HG02973 (cell line): ENCODE measurements around the gene CALR.
"Not testable (repeated sequence)": the region's sequence is repeated elsewhere in the genome, so short reads cannot be mapped to it uniquely, and the experiment has no call there.

Experiments
- ATAC-seq: cut with Tn5 transposase; IDR thresholded peaks from one replicate; pipeline ENCODE4 v1.9.1; 2021; ENCODE audit warnings: moderate library complexity; ENCODE audit not compliant: unreplicated experiment

Gene CALR

DNA sequence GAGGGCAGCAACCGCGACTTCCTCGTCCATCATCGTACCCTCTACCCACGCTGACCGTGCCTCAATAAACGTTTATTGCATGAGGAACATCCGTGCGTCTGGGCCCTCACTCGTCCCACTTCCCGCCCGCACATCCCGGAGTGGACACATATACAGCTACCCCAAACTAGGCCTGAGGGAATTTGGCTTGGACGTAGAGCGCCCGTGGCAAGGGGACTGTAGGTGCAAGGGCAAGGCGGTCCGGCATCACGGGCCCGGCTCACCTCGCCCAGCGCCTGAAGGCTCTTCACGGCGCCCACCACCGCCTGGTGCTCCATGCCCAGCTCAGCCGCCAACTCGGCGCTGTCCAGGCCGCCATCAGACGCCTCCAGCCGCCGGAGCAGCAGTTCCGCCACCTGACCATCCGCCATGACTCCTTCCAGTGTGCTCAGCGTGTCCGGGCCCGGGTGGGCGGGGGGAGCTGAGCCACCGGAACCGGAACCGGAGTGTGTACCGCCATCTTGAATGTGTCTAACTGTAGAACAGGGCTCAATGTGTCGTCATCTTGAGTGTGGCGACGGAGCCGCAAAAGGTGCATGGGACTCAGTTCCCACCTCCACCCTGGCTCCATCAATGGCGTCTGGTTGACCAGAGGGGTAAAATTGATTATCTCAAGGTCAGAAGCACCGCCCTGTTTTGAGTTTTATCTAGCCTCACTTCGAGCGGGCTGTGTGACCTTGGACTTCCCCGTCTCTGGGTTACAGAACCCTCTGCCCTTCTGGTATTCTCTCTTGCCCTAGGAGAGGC is 4.9 kb upstream of the CALR start, which contains the start of gene FARSA:
FARSA (minus strand) TSS at position 425 of the 786 bp plus-strand sequence; CDS start at position 410, 15 bp downstream.
- ATAC-seq = no peak

DNA sequence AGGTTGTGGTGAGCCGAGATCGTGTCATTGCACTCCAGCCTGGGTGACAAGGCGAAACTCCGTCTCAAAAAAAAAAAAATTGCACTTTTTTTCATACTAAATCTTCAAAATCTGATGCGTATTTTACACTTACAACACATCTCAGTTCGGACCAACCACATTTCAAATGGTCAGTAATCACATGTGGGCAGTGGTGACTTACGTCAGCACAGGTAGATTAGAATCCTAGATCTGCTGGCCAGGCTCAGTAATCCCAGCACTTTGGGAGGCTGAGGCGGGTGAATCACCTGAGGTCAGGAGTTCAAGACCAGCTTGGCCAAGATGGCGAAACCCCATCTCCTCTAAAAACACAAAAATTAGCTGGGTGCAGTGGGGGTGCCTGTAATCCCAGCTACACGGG is 3.3 kb upstream of the CALR start:
- no peak for ATAC-seq

DNA sequence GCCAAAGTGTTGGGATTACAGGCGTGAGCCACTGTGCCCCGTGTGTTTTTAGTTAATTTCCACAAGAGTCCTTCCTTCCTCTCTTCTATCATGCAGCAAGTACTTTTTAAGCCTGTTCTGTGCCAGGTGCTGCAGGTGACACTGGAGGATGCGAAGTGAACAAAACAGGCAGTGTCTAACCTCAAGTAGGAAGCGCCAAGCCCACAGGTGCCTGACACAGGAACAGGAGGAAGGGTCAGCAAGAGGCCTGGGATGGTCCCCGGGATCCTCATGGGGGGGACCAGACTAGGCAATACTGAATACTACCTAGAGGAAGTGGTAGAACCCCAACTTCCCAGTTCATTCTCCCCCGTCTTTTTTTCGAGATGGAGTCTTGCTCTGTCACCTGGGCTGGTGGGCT is 1.8 kb upstream of the CALR start:
- no peak for ATAC-seq

GRCh38 chr19:12937093-12937926 is 1.1 kb upstream of the CALR start:
- ATAC-seq = no peak

DNA sequence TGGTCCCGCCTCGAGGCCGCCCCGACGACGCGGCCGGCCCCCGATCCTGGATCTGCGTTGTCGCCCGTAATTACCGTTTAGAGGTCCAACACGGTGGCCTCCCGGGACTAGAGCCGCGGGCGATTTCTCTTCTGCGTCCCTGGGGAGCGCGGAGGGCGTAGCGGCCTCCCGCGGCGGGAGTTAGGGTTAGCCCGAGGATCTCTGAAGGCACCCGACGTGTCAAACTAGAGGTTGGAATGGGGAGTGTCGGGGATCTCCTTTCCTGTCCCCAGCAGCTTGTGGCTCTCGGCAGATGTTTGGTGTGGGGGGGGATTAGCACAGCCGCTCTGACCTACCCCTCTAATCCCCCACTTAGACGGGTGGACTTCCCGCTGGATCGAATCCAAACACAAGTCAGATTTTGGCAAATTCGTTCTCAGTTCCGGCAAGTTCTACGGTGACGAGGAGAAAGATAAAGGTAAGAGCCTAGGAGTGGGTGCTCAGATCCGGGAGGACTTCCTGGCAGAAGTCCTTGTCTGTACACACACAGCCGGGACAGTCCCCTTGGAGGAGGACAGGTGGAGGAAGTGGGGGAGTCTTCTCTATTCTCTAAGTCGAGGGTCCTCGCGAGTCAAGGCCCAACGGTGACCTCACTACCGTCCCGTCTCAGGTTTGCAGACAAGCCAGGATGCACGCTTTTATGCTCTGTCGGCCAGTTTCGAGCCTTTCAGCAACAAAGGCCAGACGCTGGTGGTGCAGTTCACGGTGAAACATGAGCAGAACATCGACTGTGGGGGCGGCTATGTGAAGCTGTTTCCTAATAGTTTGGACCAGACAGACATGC is 581 bp downstream of the CALR start:
- no peak for ATAC-seq

- no peak for ATAC-seq
Observed at GRCh38 chr19:12939975-12940423, 1.6 kb downstream of the CALR start.

- no peak for ATAC-seq
Observed at GRCh38 chr19:12940897-12941296, 2.5 kb downstream of the CALR start.

- ATAC-seq = no peak
Observed at GRCh38 chr19:12943437-12944044, 5.1 kb downstream of the CALR start.

DNA sequence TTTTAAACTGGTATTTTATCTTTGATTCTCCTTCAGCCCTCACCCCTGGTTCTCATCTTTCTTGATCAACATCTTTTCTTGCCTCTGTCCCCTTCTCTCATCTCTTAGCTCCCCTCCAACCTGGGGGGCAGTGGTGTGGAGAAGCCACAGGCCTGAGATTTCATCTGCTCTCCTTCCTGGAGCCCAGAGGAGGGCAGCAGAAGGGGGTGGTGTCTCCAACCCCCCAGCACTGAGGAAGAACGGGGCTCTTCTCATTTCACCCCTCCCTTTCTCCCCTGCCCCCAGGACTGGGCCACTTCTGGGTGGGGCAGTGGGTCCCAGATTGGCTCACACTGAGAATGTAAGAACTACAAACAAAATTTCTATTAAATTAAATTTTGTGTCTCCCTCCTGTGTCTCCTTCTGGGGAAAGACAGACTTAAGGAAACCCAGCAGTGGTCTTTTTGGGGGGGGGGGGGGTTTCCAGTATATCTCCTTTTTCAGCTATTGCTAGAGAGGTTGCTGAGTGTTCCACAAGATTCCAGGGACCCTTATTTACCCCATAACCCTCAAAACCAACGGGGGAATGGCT is 5.8 kb downstream of the CALR start:
- no peak for ATAC-seq

DNA sequence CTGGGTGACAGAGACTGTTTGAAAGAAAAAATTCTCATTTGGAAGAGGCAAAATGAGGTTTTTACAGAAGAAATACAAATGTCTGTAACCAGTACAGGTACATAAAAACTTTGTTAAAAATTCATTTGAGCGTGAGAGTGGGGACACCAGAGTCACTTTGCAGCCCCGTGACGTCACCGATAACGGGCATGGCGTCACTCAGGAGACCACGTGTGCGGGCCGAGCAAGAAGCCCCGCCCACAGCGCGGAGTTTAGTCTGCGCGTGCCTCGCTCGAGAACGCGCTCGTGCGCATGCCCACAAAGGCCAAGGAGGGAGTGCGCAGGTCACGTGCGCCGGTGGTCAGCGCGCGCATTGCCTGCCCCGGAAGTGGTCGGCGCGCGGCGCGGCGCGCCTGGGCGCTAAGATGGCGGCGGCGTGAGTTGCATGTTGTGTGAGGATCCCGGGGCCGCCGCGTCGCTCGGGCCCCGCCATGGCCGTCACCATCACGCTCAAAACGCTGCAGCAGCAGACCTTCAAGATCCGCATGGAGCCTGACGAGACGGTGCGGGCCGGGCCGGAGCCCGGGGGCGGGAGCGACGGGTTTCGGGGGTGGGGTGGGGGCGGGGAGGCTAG is 7.2 kb downstream of the CALR start, which contains the start of gene RAD23A:
RAD23A (plus strand) TSS at position 384 of the 613 bp plus-strand sequence; CDS start at position 471, 87 bp downstream.
- peak; percentile 66 for ATAC-seq

DNA sequence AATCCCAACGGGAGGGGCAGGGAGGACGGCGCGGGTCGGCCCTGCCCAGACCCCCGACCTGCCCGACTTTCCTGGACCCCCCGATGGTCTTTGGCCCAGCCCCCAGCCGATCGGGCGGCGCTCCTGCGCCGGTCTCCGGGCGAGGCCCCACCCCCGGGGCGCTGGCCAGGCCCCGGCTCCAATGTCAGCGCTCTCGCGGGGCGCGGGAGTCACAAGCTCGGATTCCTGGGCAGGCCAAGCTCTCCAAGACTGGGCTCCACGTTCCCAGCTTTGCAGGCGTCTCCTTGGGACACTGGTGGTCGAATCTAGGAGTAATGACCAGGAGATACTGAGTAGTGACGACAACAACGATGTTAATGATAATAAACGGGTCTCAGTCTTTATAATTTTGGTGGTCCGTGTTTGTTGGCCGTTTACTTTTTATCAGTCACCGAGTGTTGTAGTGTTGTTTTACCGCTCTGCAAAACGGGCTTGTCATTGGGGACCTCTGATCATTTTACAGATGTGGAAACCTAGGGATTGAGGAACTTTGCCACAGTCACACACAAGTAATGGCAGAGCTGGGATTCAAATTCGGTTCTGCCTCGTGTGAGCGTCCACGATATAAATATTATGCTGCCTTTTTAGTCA is 7.8 kb downstream of the CALR start:
- ATAC-seq = peak; percentile 30

- no peak for ATAC-seq
Observed at GRCh38 chr19:12946731-12947496, 8.5 kb downstream of the CALR start.

GRCh38 chr19:12947702-12948611 is 9.5 kb downstream of the CALR start:
- ATAC-seq = no peak

- no peak for ATAC-seq
Observed at GRCh38 chr19:12948612-12949362, 10.4 kb downstream of the CALR start.

- no peak for ATAC-seq
Observed at GRCh38 chr19:12949363-12950283, 11.2 kb downstream of the CALR start.

DNA sequence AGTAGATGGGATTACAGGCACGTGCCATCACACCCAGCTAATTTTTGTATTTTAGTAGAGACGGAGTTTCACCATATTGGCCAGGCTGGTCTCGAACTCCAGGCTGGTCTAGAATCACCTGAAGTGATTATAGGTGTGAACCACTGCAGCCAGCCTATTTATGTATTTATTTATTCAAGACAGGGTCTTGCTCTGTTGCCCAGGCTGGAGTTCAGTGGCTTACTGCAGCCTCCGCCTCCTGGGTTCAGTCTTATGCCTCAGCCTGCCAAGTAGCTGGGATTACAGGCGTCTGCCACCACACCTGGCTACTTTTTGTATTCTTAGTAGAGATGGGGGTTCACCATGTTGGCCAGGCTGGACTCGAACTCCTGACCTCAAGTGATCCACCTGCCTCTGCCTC is 13.6 kb downstream of the CALR start:
- ATAC-seq = not testable (repeated sequence)
